ENCODE measurements around the gene SCYL1. TPM values are rescaled to one million over a fixed set of nuclear protein-coding genes. Genes with fewer than 3 reads are reported as not detected.

The SCYL1 gene
- polyA plus RNA-seq, 1 donor (not counting 4 experiments of a cell fraction or from before 2014, with no cell fraction given): 31.3 TPM

GRCh38 chr11:65562020-65562419 lies 37.1 kb downstream of the SCYL1 start:
- FAIRE-seq: no peak
- TF ChIP-seq CTCF (optimal IDR thresholded peaks at IDR 0.05 in 1 of 3, IDR thresholded peaks at IDR 0.05 in 1 of 3, conservative IDR thresholded peaks at IDR 0.05 in 1 of 3; ENCODE audit: extremely low read depth in 1 of 3, insufficient read depth in 2 of 3, low read length in 3 of 3) (no peak), EZH2 (IDR thresholded peaks at IDR 0.05; ENCODE audit: low read length) (no peak)
- peaks cover 0 to 2% of the 10 kb centered on the region in 2 experiments for H3K36me3 ChIP-seq (ENCODE audit: control insufficient read depth in 2 of 2, extremely low read depth in 1 of 2, insufficient read depth in 2 of 2, low read length in 2 of 2)
- H3K9me1 ChIP-seq (ENCODE audit: control insufficient read depth, extremely low read depth, insufficient read depth, low read length): peaks cover 2% of the 10 kb centered on the region
- H3K79me2 ChIP-seq (ENCODE audit: control insufficient read depth, insufficient read depth, low read length): peaks cover 7% of the 10 kb centered on the region
- no peak overlapping the region for H2AFZ ChIP-seq (ENCODE audit: control insufficient read depth, low read length)
- dilution Hi-C loops (cut with MboI; ENCODE audit: extremely low pct_ligation_motif_present, low sequenced_read_pairs): no loop called here
- H3K9ac ChIP-seq (ENCODE audit: control insufficient read depth, extremely low read depth, insufficient read depth, low read length): no peak overlapping the region
- no peak overlapping the region for H3K4me3 ChIP-seq (ENCODE audit: control insufficient read depth in 2 of 3, extremely low read depth in 1 of 3, insufficient read depth in 2 of 3, low read depth in 1 of 3, low read length in 3 of 3)
- H4K20me1 ChIP-seq (ENCODE audit: control insufficient read depth, extremely low read depth, insufficient read depth, low read length): no peaks in the 10 kb centered on the region
- no peaks in the 10 kb centered on the region for H3K27me3 ChIP-seq (ENCODE audit: control insufficient read depth, extremely low read depth, insufficient read depth, low read length)
- DNase-seq (ENCODE audit: low read depth, low spot score): no peak
- H3K27ac ChIP-seq (ENCODE audit: control insufficient read depth, insufficient read depth, low read length): no peak overlapping the region
- no peak overlapping the region for H3K4me2 ChIP-seq (ENCODE audit: control insufficient read depth, extremely low read depth, insufficient read depth, low read depth, low read length)
- peaks cover 47% of the 10 kb centered on the region for H3K4me1 ChIP-seq (ENCODE audit: control insufficient read depth, extremely low read depth, insufficient read depth, low read length)
- H3K9me3 ChIP-seq (ENCODE audit: control insufficient read depth, low read depth, low read length): no peaks in the 10 kb centered on the region

GRCh38 chr11:65562788-65563187 lies 37.9 kb downstream of the SCYL1 start:
- peaks cover 2% of the 10 kb centered on the region for H3K9me1 ChIP-seq (ENCODE audit: control insufficient read depth, extremely low read depth, insufficient read depth, low read length)
- no peaks in the 10 kb centered on the region for H4K20me1 ChIP-seq (ENCODE audit: control insufficient read depth, extremely low read depth, insufficient read depth, low read length)
- no peaks in the 10 kb centered on the region for H3K27me3 ChIP-seq (ENCODE audit: control insufficient read depth, extremely low read depth, insufficient read depth, low read length)
- FAIRE-seq (no peak), DNase-seq (ENCODE audit: low read depth, low spot score) (no peak)
- peaks cover 10% of the 10 kb centered on the region for H3K79me2 ChIP-seq (ENCODE audit: control insufficient read depth, insufficient read depth, low read length)
- H3K36me3 ChIP-seq (ENCODE audit: control insufficient read depth in 2 of 2, extremely low read depth in 1 of 2, insufficient read depth in 2 of 2, low read length in 2 of 2): peaks cover 0 to 2% of the 10 kb centered on the region in 2 experiments
- no peak overlapping the region for H3K9ac ChIP-seq (ENCODE audit: control insufficient read depth, extremely low read depth, insufficient read depth, low read length)
- no peak overlapping the region for H2AFZ ChIP-seq (ENCODE audit: control insufficient read depth, low read length)
- dilution Hi-C loops (cut with MboI; ENCODE audit: extremely low pct_ligation_motif_present, low sequenced_read_pairs): no loop called here
- TF ChIP-seq CTCF (optimal IDR thresholded peaks at IDR 0.05 in 1 of 3, IDR thresholded peaks at IDR 0.05 in 1 of 3, conservative IDR thresholded peaks at IDR 0.05 in 1 of 3; ENCODE audit: extremely low read depth in 1 of 3, insufficient read depth in 2 of 3, low read length in 3 of 3) (no peak), EZH2 (IDR thresholded peaks at IDR 0.05; ENCODE audit: low read length) (no peak)
- peaks cover 41% of the 10 kb centered on the region for H3K4me1 ChIP-seq (ENCODE audit: control insufficient read depth, extremely low read depth, insufficient read depth, low read length)
- no peak overlapping the region for H3K4me2 ChIP-seq (ENCODE audit: control insufficient read depth, extremely low read depth, insufficient read depth, low read depth, low read length)
- no peaks in the 10 kb centered on the region for H3K9me3 ChIP-seq (ENCODE audit: control insufficient read depth, low read depth, low read length)
- no peak overlapping the region for H3K27ac ChIP-seq (ENCODE audit: control insufficient read depth, insufficient read depth, low read length)
- no peak overlapping the region for H3K4me3 ChIP-seq (ENCODE audit: control insufficient read depth in 2 of 3, extremely low read depth in 1 of 3, insufficient read depth in 2 of 3, low read depth in 1 of 3, low read length in 3 of 3)
